Measurements from ENCODE around the gene CLDN7.

CLDN7 gene

DNA sequence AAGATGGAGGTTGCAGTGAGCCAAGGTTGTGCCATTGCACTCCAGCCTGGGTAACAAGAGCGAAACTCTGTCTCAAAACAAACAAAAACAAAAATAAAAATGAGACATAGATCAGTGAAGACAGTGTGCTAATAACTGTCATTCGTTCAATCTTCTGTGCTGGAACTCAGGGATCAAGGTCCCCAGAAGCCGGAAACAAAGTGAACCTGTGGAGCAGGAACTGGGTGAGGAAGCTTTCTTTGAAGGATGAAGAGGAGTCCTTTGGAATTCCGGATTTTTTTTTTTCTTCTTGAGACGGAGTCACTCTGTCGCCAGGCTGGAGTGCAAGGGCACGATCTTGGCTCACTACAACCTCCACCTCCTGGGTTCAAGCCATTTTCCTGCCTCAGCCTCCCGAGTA lies 17.2 kb upstream of the CLDN7 start:
- Histone ChIP-seq H3K4me1 (ENCODE audit: insufficient read depth, low read length, poor library complexity, severe bottlenecking) (peaks cover 13% of the 10 kb centered on the region), H3K4me2 (ENCODE audit: low read depth, low read length, poor library complexity, severe bottlenecking) (no peak overlapping the region), H3K4me3 (ENCODE audit: low read length, poor library complexity, severe bottlenecking) (no peak overlapping the region), H4K20me1 (ENCODE audit: insufficient read depth, low read length, poor library complexity, severe bottlenecking) (no peaks in the 10 kb centered on the region), H2AFZ (ENCODE audit: low read length) (no peak overlapping the region), H3K9me3 (ENCODE audit: insufficient read depth, low read depth, low read length) (no peaks in the 10 kb centered on the region), H3K36me3 (ENCODE audit: insufficient read depth, low read length) (no peaks in the 10 kb centered on the region), H3K27me3 (ENCODE audit: insufficient read depth, low read length, poor library complexity, severe bottlenecking) (no peaks in the 10 kb centered on the region), H3K9ac (ENCODE audit: low read depth, low read length, poor library complexity, severe bottlenecking) (no peak overlapping the region), H3K79me2 (ENCODE audit: insufficient read depth, low read length) (no peaks in the 10 kb centered on the region), H3K9me2 (replicated peaks; ENCODE audit: low read depth, low read length) (no peaks in the 10 kb centered on the region), H3F3A (ENCODE audit: low read depth) (0 out of 2 replicates have a peak, but pooled peaks cover 3% of the 10 kb centered on the region)
- TF ChIP-seq EZH2phosphoT487 (IDR thresholded peaks at IDR 0.05; ENCODE audit: borderline replicate concordance) (no peak), CTCF (conservative IDR thresholded peaks at IDR 0.05; ENCODE audit: low read length) (no peak)

DNA sequence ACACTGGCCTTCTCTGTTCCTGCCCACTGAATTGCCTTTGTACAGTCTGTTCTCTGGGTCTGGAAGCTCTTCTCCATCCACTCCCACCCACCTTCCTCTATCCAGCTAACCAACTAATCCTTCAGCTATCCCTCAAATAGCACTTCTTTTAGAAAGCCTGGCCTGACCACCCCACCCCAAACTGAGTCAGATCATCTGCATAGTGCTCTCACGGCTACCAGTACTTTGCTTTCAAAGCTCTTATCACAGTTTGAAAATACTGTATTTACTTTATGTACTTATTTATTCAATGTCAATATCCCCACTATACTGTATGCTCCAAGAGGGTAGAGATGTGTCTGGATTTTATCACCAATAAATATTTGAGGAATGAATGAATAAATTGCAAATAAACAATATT lies 4.5 kb upstream of the CLDN7 start:
- H3K36me3 ChIP-seq (ENCODE audit: insufficient read depth, low read length), result no peaks in the 10 kb centered on the region
- H3K4me1 ChIP-seq (ENCODE audit: insufficient read depth, low read length, poor library complexity, severe bottlenecking), result no peaks in the 10 kb centered on the region
- no peaks in the 10 kb centered on the region for H3K27me3 ChIP-seq (ENCODE audit: insufficient read depth, low read length, poor library complexity, severe bottlenecking)
- H3F3A ChIP-seq (ENCODE audit: low read depth), result no peaks in the 10 kb centered on the region
- no peaks in the 10 kb centered on the region for H4K20me1 ChIP-seq (ENCODE audit: insufficient read depth, low read length, poor library complexity, severe bottlenecking)
- H3K9me3 ChIP-seq (ENCODE audit: insufficient read depth, low read depth, low read length), result no peaks in the 10 kb centered on the region
- no peak overlapping the region for H3K9ac ChIP-seq (ENCODE audit: low read depth, low read length, poor library complexity, severe bottlenecking)
- no peak for TF ChIP-seq CTCF (conservative IDR thresholded peaks at IDR 0.05; ENCODE audit: low read length)
- no peak overlapping the region for H2AFZ ChIP-seq (ENCODE audit: low read length)
- H3K4me2 ChIP-seq (ENCODE audit: low read depth, low read length, poor library complexity, severe bottlenecking), result no peak overlapping the region
- no peak overlapping the region for H3K4me3 ChIP-seq (ENCODE audit: low read length, poor library complexity, severe bottlenecking)
- H3K9me2 ChIP-seq (replicated peaks; ENCODE audit: low read depth, low read length), result no peaks in the 10 kb centered on the region
- no peaks in the 10 kb centered on the region for H3K79me2 ChIP-seq (ENCODE audit: insufficient read depth, low read length)

- Histone ChIP-seq H3K4me1 (ENCODE audit: insufficient read depth, low read length, poor library complexity, severe bottlenecking) (no peaks in the 10 kb centered on the region), H3K9ac (ENCODE audit: low read depth, low read length, poor library complexity, severe bottlenecking) (no peak overlapping the region), H3K4me3 (ENCODE audit: low read length, poor library complexity, severe bottlenecking) (no peak overlapping the region), H3F3A (ENCODE audit: low read depth) (no peaks in the 10 kb centered on the region), H3K36me3 (ENCODE audit: insufficient read depth, low read length) (peaks cover 7% of the 10 kb centered on the region; the same call in 1 of the 2 replicates), H3K79me2 (ENCODE audit: insufficient read depth, low read length) (no peaks in the 10 kb centered on the region), H3K27me3 (ENCODE audit: insufficient read depth, low read length, poor library complexity, severe bottlenecking) (no peaks in the 10 kb centered on the region), H2AFZ (ENCODE audit: low read length) (no peak overlapping the region), H3K9me2 (replicated peaks; ENCODE audit: low read depth, low read length) (no peaks in the 10 kb centered on the region), H3K9me3 (ENCODE audit: insufficient read depth, low read depth, low read length) (no peaks in the 10 kb centered on the region), H4K20me1 (ENCODE audit: insufficient read depth, low read length, poor library complexity, severe bottlenecking) (no peaks in the 10 kb centered on the region), H3K4me2 (ENCODE audit: low read depth, low read length, poor library complexity, severe bottlenecking) (no peak overlapping the region)
- TF ChIP-seq CTCF (conservative IDR thresholded peaks at IDR 0.05; ENCODE audit: low read length), result no peak
- no peak for TF ChIP-seq EZH2phosphoT487 (IDR thresholded peaks at IDR 0.05; ENCODE audit: borderline replicate concordance)
Measured at GRCh38 chr17:7263801-7264078, 1.5 kb upstream of the CLDN7 start.
